HepG2 (cell line): ENCODE results near the gene HSDL2. TPM values are rescaled to one million over a fixed set of nuclear protein-coding genes. Genes with fewer than 3 reads are reported as not detected.
A peak's percentile ranks its signal among the peaks of the same experiment; 100 is the strongest.

ENCODE experiments used
- ATRX ChIP-seq: sonication (generic); formaldehyde crosslinking; IDR thresholded peaks from 2 replicates; pipeline ENCODE4 v1.4.0; 2020; ENCODE audit warnings: missing genetic modification reagents, borderline replicate concordance
- BCL6 ChIP-seq: IDR thresholded peaks from 2 replicates; pipeline ENCODE4 v1.6.1; 2016; ENCODE audit warnings: missing genetic modification reagents, missing compliant biosample characterization
- CREB3 ChIP-seq: sonication (generic); formaldehyde crosslinking; IDR thresholded peaks from 2 replicates; pipeline ENCODE4 v1.5.0; 2020; ENCODE audit warnings: missing genetic modification reagents
- EHMT2 ChIP-seq: fragments of 200-600 bp; sonication (generic); IDR thresholded peaks from 2 replicates; pipeline ENCODE4 v1.7.0; 2017; ENCODE audit warnings: antibody characterized with exemption, low read depth, low read length, borderline replicate concordance
- FOXA1 ChIP-seq, 2 experiments: fragments of 450-650 bp in 1 of 2; sonication (generic) in 1 of 2; formaldehyde crosslinking in 1 of 2; IDR thresholded peaks; 2 replicates each; pipeline versions ENCODE4 v1.4.0 to v1.6.1; 2016 to 2020; ENCODE audit warnings: missing genetic modification reagents in 1 of 2
- GZF1 ChIP-seq: sonication (generic); formaldehyde crosslinking; IDR thresholded peaks from 2 replicates; pipeline ENCODE4 v1.5.1; 2020; ENCODE audit warnings: mild to moderate bottlenecking, missing genetic modification reagents
- MAX ChIP-seq: IDR thresholded peaks from 2 replicates; pipeline ENCODE4 v1.6.1; 2012; ENCODE audit warnings: inconsistent platforms
- MTA3 ChIP-seq: sonication (generic); formaldehyde crosslinking; IDR thresholded peaks from 2 replicates; pipeline ENCODE4 v1.4.0; 2020; ENCODE audit warnings: missing genetic modification reagents
- RFXANK ChIP-seq: IDR thresholded peaks from 2 replicates; pipeline ENCODE4 v1.6.1; 2016
- THAP11 ChIP-seq: IDR thresholded peaks from 2 replicates; pipeline ENCODE4 v1.6.1; 2016; ENCODE audit warnings: missing biosample characterization, missing genetic modification reagents
- YY1 ChIP-seq: IDR thresholded peaks from 2 replicates; pipeline ENCODE4 v1.6.1; 2011; ENCODE audit warnings: low read length, low read depth, moderate library complexity, mild to moderate bottlenecking; ENCODE audit not compliant: insufficient read depth, insufficient replicate concordance
- ZMYM4 ChIP-seq: sonication (generic); formaldehyde crosslinking; IDR thresholded peaks from 2 replicates; pipeline ENCODE4 v1.8.1; 2023; ENCODE audit warnings: mild to moderate bottlenecking, missing genetic modification reagents
- ZNF17 ChIP-seq: sonication (generic); formaldehyde crosslinking; IDR thresholded peaks from 2 replicates; pipeline ENCODE4 v1.5.0; 2020; ENCODE audit warnings: mild to moderate bottlenecking, missing genetic modification reagents
- ZNF205 ChIP-seq: IDR thresholded peaks from 2 replicates; pipeline ENCODE4 v1.6.1; 2018; ENCODE audit warnings: missing biosample characterization, missing genetic modification reagents
- ZNF230 ChIP-seq: sonication (generic); formaldehyde crosslinking; IDR thresholded peaks from 2 replicates; pipeline ENCODE4 v1.4.0; 2020; ENCODE audit warnings: mild to moderate bottlenecking, missing genetic modification reagents
- ZNF354B ChIP-seq: sonication (generic); formaldehyde crosslinking; IDR thresholded peaks from 2 replicates; pipeline ENCODE4 v1.8.0; 2022; ENCODE audit warnings: mild to moderate bottlenecking, missing genetic modification reagents
- ZNF558 ChIP-seq: sonication (generic); formaldehyde crosslinking; IDR thresholded peaks from 2 replicates; pipeline ENCODE4 v1.9.0; 2022; ENCODE audit warnings: mild to moderate bottlenecking, missing genetic modification reagents, borderline replicate concordance
- ZNF713 ChIP-seq: sonication (generic); formaldehyde crosslinking; IDR thresholded peaks from 2 replicates; pipeline ENCODE4 v1.4.0; 2020; ENCODE audit warnings: mild to moderate bottlenecking, missing genetic modification reagents
- ZNF724P ChIP-seq: sonication (generic); formaldehyde crosslinking; IDR thresholded peaks from 2 replicates; pipeline ENCODE4 v1.8.0; 2022; ENCODE audit warnings: missing genetic modification reagents, borderline replicate concordance
- ZNF879 ChIP-seq: sonication (generic); formaldehyde crosslinking; IDR thresholded peaks from 2 replicates; pipeline ENCODE4 v1.8.1; 2023; ENCODE audit warnings: missing genetic modification reagents
- polyA plus RNA-seq, 8 experiments: library from polyadenylated mRNA; depleted of rRNA in 3 of 8; stranded (reverse) in 7 of 8; unstranded in 1 of 8; fragments of >200 nt; fragmentation: Illumina TruSeq in 4 of 8; extraction: Trizol in 4 of 8; gene quantifications; 2 replicates each; pipeline versions ENCODE4 v1.2.1 to v1.2.3, GENCODE V29; 2011 to 2016; ENCODE audit warnings: low read depth in 4 of 8, missing spikeins in 1 of 8, mixed read lengths in 1 of 8; ENCODE audit not compliant: insufficient read depth in 1 of 8
- total RNA-seq, 5 experiments: library from RNA; depleted of rRNA; stranded (reverse); fragments of >200 nt; fragmentation: Illumina TruSeq; extraction: Trizol; gene quantifications; 2 replicates each; pipeline ENCODE4 v1.2.3, GENCODE V29; 2016; ENCODE audit warnings: low read depth in 1 of 5

Gene HSDL2
- total and polyA plus RNA-seq, 2 of the 13 experiments (the other 11 are each of a cell fraction or from before 2014, with no cell fraction given) = 55.3 to 80.2 TPM

- no peak for TF ChIP-seq ZNF205 (CRISPR knock-in tag)
- no peak for TF ChIP-seq ZNF230 (CRISPR knock-in tag)
- no peak for TF ChIP-seq RFXANK (CRISPR knock-in tag)
- no peak for TF ChIP-seq FOXA1 (IDR thresholded peaks at IDR 0.05)
- peak; percentile 37; the same call in 1 of the 2 replicates for TF ChIP-seq FOXA1 (CRISPR knock-in tag; IDR thresholded peaks at IDR 0.05)
- no peak for TF ChIP-seq ZNF17
- TF ChIP-seq ZNF724P (CRISPR knock-in tag) = no peak
- TF ChIP-seq YY1 = peak; percentile 33
- no peak for TF ChIP-seq MTA3 (CRISPR knock-in tag)
- no peak for TF ChIP-seq THAP11 (CRISPR knock-in tag)
- no peak for TF ChIP-seq ATRX (CRISPR knock-in tag)
- TF ChIP-seq GZF1 (CRISPR knock-in tag) = no peak
- peak; percentile 58; the same call in 1 of the 2 replicates for TF ChIP-seq EHMT2
- TF ChIP-seq BCL6 (CRISPR knock-in tag) = no peak
- peak; percentile 67 for TF ChIP-seq MAX
- TF ChIP-seq CREB3 (CRISPR knock-in tag) = no peak
- no peak for TF ChIP-seq ZNF354B
- TF ChIP-seq ZNF558 (CRISPR knock-in tag) = no peak
- no peak for TF ChIP-seq ZNF879 (CRISPR knock-in tag)
- peak; percentile 68 for TF ChIP-seq ZMYM4 (CRISPR knock-in tag)
- TF ChIP-seq ZNF713 = no peak
These were observed 31.5 kb upstream of the HSDL2 start (continued) for GRCh38 chr9:112348257-112349007.
